Stomach (tissue), 4 donors: Measurements from ENCODE around the gene ADGRA1.

Experiments used
- CTCF ChIP-seq, 7 experiments: fragments of 450-650 bp in 4 of 7; fragments of 200-600 bp in 3 of 7; sonication (generic) in 3 of 7; IDR thresholded peaks; one replicate each; pipeline ENCODE4 v1.5.1; 2016 to 2019; ENCODE audit warnings: antibody characterized with exemption in 7 of 7, control low read depth in 2 of 7, mild to moderate bottlenecking in 1 of 7
- POLR2A ChIP-seq, 4 donors: fragments of 450-650 bp; IDR thresholded peaks; one replicate each; pipeline ENCODE4 v1.6.1; 2016; ENCODE audit warnings: antibody characterized with exemption in 4 of 4, control low read depth in 2 of 4, mild to moderate bottlenecking in 1 of 4, moderate library complexity in 1 of 4
- POLR2AphosphoS5 ChIP-seq, 3 donors: sonication (generic); formaldehyde crosslinking; IDR thresholded peaks; one replicate each; pipeline ENCODE4 v1.6.1; 2016; ENCODE audit warnings: antibody characterized with exemption in 3 of 3

- TF ChIP-seq CTCF (IDR thresholded peaks at IDR 0.05), result no peak
- TF ChIP-seq POLR2A (IDR thresholded peaks at IDR 0.05), result no peak
- TF ChIP-seq POLR2AphosphoS5 (IDR thresholded peaks at IDR 0.05), result no peak
Observed at GRCh38 chr10:133085251-133086125, 2.2 kb upstream of the ADGRA1 start.
